CD4-positive, alpha-beta T cell (primary cell): Measurements from ENCODE around the gene STARD7. TPM values are rescaled to one million over a fixed set of nuclear protein-coding genes. Genes with fewer than 3 reads are reported as not detected.

Source experiments
- ATAC-seq: fragments of 200-7000 bp; cut with Tn5 transposase; one replicate; pipeline ENCODE4 v1.10.0; 2022; ENCODE audit warnings: mild to moderate bottlenecking; ENCODE audit not compliant: poor library complexity
- CTCF ChIA-PET: fragments of 350-600 bp; sonication (Branson Sonifier 250); formaldehyde crosslinking; loops from one replicate; lab custom pipeline; 2021; ENCODE audit warnings: antibody characterized with exemption, inconsistent platforms; lab: Charles Lee
- POLR2A ChIA-PET: fragments of 350-600 bp; sonication (Branson Sonifier 250); formaldehyde crosslinking; loops from one replicate; lab custom pipeline; 2021; ENCODE audit warnings: antibody characterized with exemption, inconsistent platforms; lab: Charles Lee
- DNase-seq, 14 experiments: peaks; one replicate each; pipeline ENCODE4 v3.0.0-alpha.2; 2013 to 2020; ENCODE audit warnings: mixed read lengths in 2 of 14
- H3K27ac ChIP-seq, 2 donors: one replicate each; pipeline versions ENCODE4 v1.5.1 to v1.7.0; 2013; ENCODE audit warnings: low read length in 2 of 2, low read depth in 1 of 2, mild to moderate bottlenecking in 1 of 2
- H3K27me3 ChIP-seq, 2 experiments: 1 replicate in 1 of 2; 2 replicates in 1 of 2; pipeline versions ENCODE4 v1.6.1 to v1.7.0; 2013; ENCODE audit warnings: low read length in 2 of 2, control low read depth in 1 of 2, mild to moderate bottlenecking in 1 of 2, moderate library complexity in 1 of 2; ENCODE audit not compliant: insufficient read depth in 2 of 2, control insufficient read depth in 1 of 2
- H3K36me3 ChIP-seq: one replicate; pipeline ENCODE4 v1.6.1; 2013; ENCODE audit warnings: low read length, control low read depth; ENCODE audit not compliant: insufficient read depth
- H3K4me1 ChIP-seq: one replicate; pipeline ENCODE4 v1.6.1; 2013; ENCODE audit warnings: low read length, control low read depth; ENCODE audit not compliant: insufficient read depth
- H3K4me3 ChIP-seq: one replicate; pipeline ENCODE4 v1.5.1; 2013; ENCODE audit warnings: mild to moderate bottlenecking, low read length, moderate library complexity
- H3K9me3 ChIP-seq, 2 experiments: 1 replicate in 1 of 2; 2 replicates in 1 of 2; pipeline versions ENCODE4 v1.6.1 to v1.7.0; 2013; ENCODE audit warnings: low read length in 2 of 2, mild to moderate bottlenecking in 2 of 2, control low read depth in 1 of 2, moderate library complexity in 1 of 2; ENCODE audit not compliant: control insufficient read depth in 1 of 2, insufficient read depth in 1 of 2
- H3K27ac Mint-ChIP-seq: one replicate; pipeline ENCODE4 v1.8.0; 2020; ENCODE audit warnings: mixed read lengths
- H3K27me3 Mint-ChIP-seq: one replicate; pipeline ENCODE4 v1.8.0; 2021; ENCODE audit warnings: mixed read lengths
- H3K36me3 Mint-ChIP-seq: one replicate; pipeline ENCODE4 v1.8.0; 2021; ENCODE audit warnings: low read depth, mixed read lengths
- H3K4me1 Mint-ChIP-seq: one replicate; pipeline ENCODE4 v1.8.0; 2021; ENCODE audit warnings: low read depth, mixed read lengths
- H3K4me3 Mint-ChIP-seq: one replicate; pipeline ENCODE4 v1.8.0; 2020; ENCODE audit warnings: mild to moderate bottlenecking, mixed read lengths
- H3K9me3 Mint-ChIP-seq: one replicate; pipeline ENCODE4 v1.8.0; 2020; ENCODE audit warnings: mixed read lengths
- CTCF ChIP-seq: fragments of 200-600 bp; IDR thresholded peaks from one replicate; pipeline ENCODE4 v1.8.0; 2022; ENCODE audit warnings: antibody characterized with exemption, mild to moderate bottlenecking
- intact Hi-C, 2 experiments: fragments of 100-400 bp; cut with DNase I in 1 of 2; cut with micrococcal nuclease in 1 of 2; formaldehyde crosslinking; loops; one replicate each; pipeline versions ENCODE4 v1.15.1 to v1.9.0; 2023 to 2025; cut with DNase I, micrococcal nuclease
- total RNA-seq, 174 experiments: library from RNA in 2 of 174; stranded (reverse) in 2 of 174; gene quantifications; one replicate each; pipeline ENCODE4 v1.2.3 and lab custom pipeline; 2021 to 2026

STARD7 gene
- total RNA-seq, 2 experiments from 2014 or later: 57.4 to 58.6 TPM

- no peak for TF ChIP-seq CTCF
- POLR2A ChIA-PET: no interaction called here
- no peak for DNase-seq
- intact Hi-C loops: no loop called here
- Mint-ChIP-seq H3K36me3 (peaks cover 29% of the 10 kb centered on the region), H3K4me3 (no peak overlapping the region), H3K4me1 (peaks cover 27% of the 10 kb centered on the region), H3K9me3 (no peaks in the 10 kb centered on the region), H3K27ac (peak overlapping the region; percentile 58), H3K27me3 (no peaks in the 10 kb centered on the region)
- no peak overlapping the region for H3K27ac ChIP-seq
- CTCF ChIA-PET: no interaction called here
- H3K9me3 ChIP-seq: no peaks in the 10 kb centered on the region
- no peaks in the 10 kb centered on the region for H3K27me3 ChIP-seq
- H3K4me3 ChIP-seq: no peak overlapping the region
- ATAC-seq: no peak
- peaks cover 26% of the 10 kb centered on the region for H3K36me3 ChIP-seq
- peaks cover 25% of the 10 kb centered on the region for H3K4me1 ChIP-seq
Measured at GRCh38 chr2:96248624-96249023, 40.0 kb upstream of the STARD7 start.

GRCh38 chr2:96247896-96248295, 39.3 kb upstream of the STARD7 start:
- Mint-ChIP-seq H3K36me3 (peaks cover 22% of the 10 kb centered on the region), H3K4me3 (no peak overlapping the region), H3K27me3 (no peaks in the 10 kb centered on the region), H3K9me3 (no peaks in the 10 kb centered on the region), H3K27ac (peak overlapping the region; percentile 31), H3K4me1 (peaks cover 28% of the 10 kb centered on the region)
- Histone ChIP-seq H3K9me3 (no peaks in the 10 kb centered on the region), H3K36me3 (peaks cover 19% of the 10 kb centered on the region), H3K27ac (no peak overlapping the region), H3K4me1 (peaks cover 30% of the 10 kb centered on the region), H3K4me3 (no peak overlapping the region), H3K27me3 (no peaks in the 10 kb centered on the region)
- DNase-seq: no peak
- ATAC-seq: no peak
- intact Hi-C loops: no loop called here
- ChIA-PET CTCF (interaction anchor here (1.3 kb wide), 1 partner anchor 109 kb away, joined by 3 read pairs; the partner anchor contains the start of gene ASTL), POLR2A (no interaction called here)
- TF ChIP-seq CTCF: no peak

- Mint-ChIP-seq H3K9me3 (no peaks in the 10 kb centered on the region), H3K27me3 (no peaks in the 10 kb centered on the region), H3K27ac (peak overlapping the region; percentile 31), H3K4me3 (no peak overlapping the region), H3K4me1 (peaks cover 37% of the 10 kb centered on the region), H3K36me3 (peaks cover 13% of the 10 kb centered on the region)
- no peak overlapping the region for H3K27ac ChIP-seq
- POLR2A ChIA-PET: interaction anchor here (0.9 to 1.3 kb wide), 2 partner anchors 9 to 39 kb away, joined by 3 read pairs; partner anchors contain the start of gene STARD7
- DNase-seq (no peak), ATAC-seq (no peak)
- no peaks in the 10 kb centered on the region for H3K27me3 ChIP-seq
- TF ChIP-seq CTCF: no peak
- no peak overlapping the region for H3K4me3 ChIP-seq
- CTCF ChIA-PET: interaction anchor here (1.3 kb wide), 1 partner anchor 108 kb away, joined by 3 read pairs; the partner anchor contains the start of gene ASTL
- H3K4me1 ChIP-seq: peaks cover 39% of the 10 kb centered on the region
- no peaks in the 10 kb centered on the region for H3K9me3 ChIP-seq
- intact Hi-C loops: no loop called here
- H3K36me3 ChIP-seq: peaks cover 10% of the 10 kb centered on the region
Measured at GRCh38 chr2:96247009-96247408, 38.4 kb upstream of the STARD7 start.
